Measurements from ENCODE around the gene NNMT.

NNMT gene

GRCh38 chr11:114353443-114353842, 57.2 kb downstream of the NNMT start:
- DNase-seq, result no peak

GRCh38 chr11:114354076-114354475, 57.9 kb downstream of the NNMT start:
- no peak for DNase-seq

DNA sequence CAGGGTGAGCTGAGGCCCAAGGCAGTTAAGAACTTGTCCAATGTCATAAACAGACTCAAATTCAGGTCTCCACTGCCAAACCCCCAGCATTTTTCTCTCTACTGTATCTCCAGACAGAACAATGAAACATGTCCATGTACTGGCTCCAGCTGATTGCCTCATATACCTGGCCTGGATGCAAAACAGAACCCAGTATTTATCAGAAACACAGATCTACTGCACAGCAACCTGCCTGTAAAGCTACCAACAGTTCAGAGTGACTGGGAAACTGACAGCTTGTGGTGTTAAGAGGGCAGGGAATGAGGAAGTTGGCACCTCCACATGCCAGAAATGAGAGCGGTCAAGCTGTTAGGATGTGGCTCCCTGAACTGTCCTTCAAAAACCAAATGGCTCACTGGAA, 62.5 kb downstream of the NNMT start:
- no peak for DNase-seq

DNA sequence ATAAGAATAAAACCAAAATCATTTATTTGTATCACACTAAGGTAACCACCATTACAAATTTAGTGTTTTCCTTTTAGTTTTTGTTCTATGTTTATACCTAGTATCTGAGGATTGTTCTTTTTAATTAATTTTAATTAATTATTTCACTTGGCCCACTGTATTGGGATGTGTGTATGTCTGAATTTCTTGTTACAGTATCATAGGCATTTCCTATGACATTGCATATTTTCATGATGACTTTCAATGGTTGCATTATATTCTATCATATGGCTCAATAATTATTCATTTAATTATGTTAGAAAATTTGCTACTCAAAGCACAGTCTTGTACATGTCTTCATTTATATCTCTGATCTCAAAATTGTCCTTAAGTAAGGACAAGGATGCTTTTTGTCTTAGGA, 63.1 kb downstream of the NNMT start:
- no peak for DNase-seq

DNA sequence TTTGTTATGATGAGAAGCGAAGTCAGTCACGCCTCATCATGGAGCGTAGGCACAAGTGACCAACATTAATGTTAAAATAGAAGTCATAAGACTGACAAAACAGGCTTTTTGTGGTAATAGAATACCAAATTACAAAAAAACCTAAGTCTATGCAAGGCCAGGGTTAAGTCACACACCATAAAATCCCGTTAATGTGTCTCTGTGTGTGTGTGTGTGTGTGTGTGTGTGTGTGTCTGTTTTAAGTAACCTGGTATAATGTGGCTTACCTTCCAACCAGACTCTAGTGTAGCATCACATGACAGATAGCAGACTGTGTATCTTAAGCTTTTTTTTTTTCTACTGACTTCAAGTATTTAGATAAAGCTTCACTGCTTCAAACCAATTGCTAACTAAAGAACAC, 66.1 kb downstream of the NNMT start:
- DNase-seq, result no peak

DNA sequence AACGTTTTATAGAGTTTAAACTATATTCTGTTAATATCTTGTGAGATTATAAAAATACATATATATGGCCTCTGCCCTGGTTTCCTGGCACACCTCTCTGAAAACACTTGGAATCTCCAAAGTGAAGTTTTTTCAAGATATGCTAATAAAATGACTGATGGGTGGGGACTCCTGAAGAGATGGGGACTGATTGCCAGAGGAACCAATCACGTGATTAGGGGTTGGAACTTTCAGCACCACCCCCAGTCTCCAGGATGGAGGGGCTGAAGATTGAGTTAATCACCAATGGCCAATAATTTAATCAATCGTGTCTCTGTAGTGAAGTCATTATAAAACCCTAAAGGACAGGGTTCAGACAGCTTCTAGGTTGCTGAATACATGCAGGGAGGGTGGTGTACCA, 66.8 kb downstream of the NNMT start:
- DNase-seq, result no peak
